NCI-H82 treated with DMSO at 0.1 percent for 48 hours (cell line): ENCODE results near the gene RAB27B.
"Not testable (repeated sequence)": the region's sequence is repeated elsewhere in the genome, so short reads cannot be mapped to it uniquely, and the experiment has no call there.

ENCODE experiments used
- DNase-seq: peaks from one replicate; lab custom pipeline; 2025; ENCODE audit not compliant: unreplicated experiment; lab: John Stamatoyannopoulos, UW

RAB27B gene

GRCh38 chr18:54813977-54814565, 14.2 kb upstream of the RAB27B start:
- DNase-seq: no peak

- no peak for DNase-seq
Measured at GRCh38 chr18:54815086-54815485, 13.2 kb upstream of the RAB27B start.

GRCh38 chr18:54820785-54821275, 7.4 kb upstream of the RAB27B start:
- DNase-seq: not testable (repeated sequence)

GRCh38 chr18:54822872-54823845, 5.1 kb upstream of the RAB27B start:
- DNase-seq: no peak

GRCh38 chr18:54824761-54825160, 3.5 kb upstream of the RAB27B start:
- no peak for DNase-seq

- DNase-seq: no peak
Measured at GRCh38 chr18:54825601-54826344, 2.5 kb upstream of the RAB27B start.

- no peak for DNase-seq
Measured at GRCh38 chr18:54828986-54829385, 709 bp downstream of the RAB27B start.

- no peak for DNase-seq
Measured at GRCh38 chr18:54829856-54830255, 1.6 kb downstream of the RAB27B start.

- no peak for DNase-seq
Measured at GRCh38 chr18:54830260-54830659, 2.0 kb downstream of the RAB27B start.

GRCh38 chr18:54830866-54831265, 2.6 kb downstream of the RAB27B start:
- no peak for DNase-seq

GRCh38 chr18:54835944-54836343, 7.7 kb downstream of the RAB27B start:
- no peak for DNase-seq

- no peak for DNase-seq
Measured at GRCh38 chr18:54843314-54843713, 15.0 kb downstream of the RAB27B start.

GRCh38 chr18:54845787-54846186, 17.5 kb downstream of the RAB27B start:
- no peak for DNase-seq

- DNase-seq: no peak
Measured at GRCh38 chr18:54848121-54848520, 19.8 kb downstream of the RAB27B start.

- DNase-seq: no peak
Measured at GRCh38 chr18:54849683-54850082, 21.4 kb downstream of the RAB27B start.

- DNase-seq: no peak
Measured at GRCh38 chr18:54850598-54850997, 22.3 kb downstream of the RAB27B start.

GRCh38 chr18:54852780-54853675, 24.8 kb downstream of the RAB27B start:
- no peak for DNase-seq

- DNase-seq: not testable (repeated sequence)
Measured at GRCh38 chr18:54855050-54855449, 26.8 kb downstream of the RAB27B start.

- DNase-seq: no peak
Measured at GRCh38 chr18:54856105-54856646, 27.9 kb downstream of the RAB27B start.

- DNase-seq: no peak
Measured at GRCh38 chr18:54857499-54857898, 29.2 kb downstream of the RAB27B start.
